ENCODE data around the gene CDH22.

- TF ChIP-seq CTCF (conservative IDR thresholded peaks at IDR 0.05; ENCODE audit: low read depth, low read length): no peak
- no peak for TF ChIP-seq EZH2 (IDR thresholded peaks at IDR 0.05; ENCODE audit: borderline replicate concordance, low read depth, low read length, poor library complexity, severe bottlenecking)
These were observed 73.2 kb downstream of the CDH22 start for GRCh38 chr20:46235077-46235476.

All from A673 (cell line).